ENCODE results near the gene AATK.

The AATK gene

GRCh38 chr17:81071761-81072741 lies 94.0 kb downstream of the AATK start:
- no peak for DNase-seq (ENCODE audit: low spot score)

GRCh38 chr17:81070541-81071246 lies 95.3 kb downstream of the AATK start:
- DNase-seq (ENCODE audit: low spot score): no peak

DNA sequence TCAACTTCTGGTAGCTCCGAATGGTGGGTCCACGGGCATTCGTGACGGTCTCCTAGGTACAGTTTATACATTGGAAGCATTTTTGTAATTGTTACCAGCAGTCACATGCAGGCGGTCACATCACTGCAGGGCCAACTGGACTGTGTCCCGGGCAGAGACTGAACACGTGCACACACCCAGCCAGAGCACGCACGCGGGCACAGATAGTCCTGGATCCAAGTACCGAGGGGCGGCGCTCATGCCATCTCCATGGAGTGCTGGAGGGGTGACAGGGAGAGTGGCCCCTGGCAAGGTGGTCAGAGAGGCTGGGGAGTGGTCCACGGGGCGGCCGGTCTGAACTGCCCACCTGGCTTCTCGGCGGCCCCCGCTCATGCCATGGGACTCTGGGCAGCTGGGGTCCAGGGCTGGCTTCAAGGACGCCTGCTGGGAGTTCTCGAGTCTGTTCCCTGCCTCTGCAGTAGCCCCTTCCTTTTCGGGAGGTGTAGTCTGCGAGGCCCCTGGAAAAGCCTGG lies 96.8 kb downstream of the AATK start:
- DNase-seq (ENCODE audit: low spot score): no peak

DNA sequence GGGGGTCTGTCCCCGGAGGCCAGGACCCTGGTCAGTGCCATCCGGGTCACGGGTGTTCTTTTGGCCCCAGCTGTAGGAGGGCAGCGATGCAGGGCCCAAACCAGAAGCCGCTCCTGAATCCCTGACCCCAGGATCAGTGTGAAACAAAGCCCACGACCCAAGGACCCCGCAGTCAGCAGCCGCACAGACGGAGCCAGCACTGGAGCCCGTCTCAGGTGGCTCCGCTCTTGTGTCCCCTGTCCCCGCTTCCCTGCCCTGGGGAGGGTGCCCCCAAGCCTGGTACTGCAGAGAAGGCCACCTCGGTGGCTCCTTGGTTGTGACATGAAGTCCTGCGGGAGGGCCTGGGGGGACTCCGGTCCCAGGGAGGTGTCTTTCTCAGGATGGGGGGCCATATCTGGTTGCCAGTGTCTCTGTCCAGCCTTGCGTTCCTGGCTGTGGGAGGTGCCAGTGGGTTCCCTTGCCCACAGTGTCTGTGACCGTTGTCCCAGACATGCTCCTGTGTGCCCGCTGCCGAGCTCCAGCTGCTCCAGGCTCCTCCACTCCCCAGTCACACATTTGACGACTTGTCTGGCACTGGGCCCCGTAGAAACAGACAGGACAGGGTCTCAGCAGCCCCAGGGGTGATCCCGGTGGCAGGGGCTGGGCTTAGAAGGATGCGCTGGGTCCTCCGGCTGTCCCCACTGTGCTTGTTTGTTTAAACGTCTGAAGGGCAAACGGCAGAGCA lies 97.4 kb downstream of the AATK start:
- no peak for DNase-seq (ENCODE audit: low spot score)

DNA sequence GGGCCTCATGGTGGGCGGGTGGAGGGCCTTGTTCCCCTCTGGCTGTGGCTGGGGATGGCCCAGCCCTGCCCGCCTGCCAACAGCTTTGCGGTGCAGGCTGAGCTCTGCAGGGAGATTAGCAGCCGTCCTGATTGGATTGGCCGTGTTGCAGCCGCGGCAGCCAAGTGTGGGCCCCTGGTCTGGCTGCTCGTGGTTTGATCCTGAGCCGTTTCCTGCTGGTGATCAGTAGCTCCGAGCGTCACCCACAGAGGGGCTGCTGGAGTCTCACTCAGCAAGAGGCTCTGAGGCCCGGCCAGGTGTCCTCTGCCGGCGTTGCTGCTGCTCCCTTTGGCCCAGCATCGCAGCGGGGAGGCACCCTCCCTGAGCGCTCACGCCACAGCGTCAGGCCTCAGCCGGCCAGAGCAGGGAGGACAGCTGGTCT lies 98.6 kb downstream of the AATK start:
- peak; percentile 95 for DNase-seq (ENCODE audit: low spot score)
